ENCODE results near the gene DPH2. TPM values are rescaled to one million over a fixed set of nuclear protein-coding genes. Genes with fewer than 3 reads are reported as not detected.

Gene DPH2
- total RNA-seq, 1 donor from 2014 or later = 17.1 TPM

GRCh38 chr1:44016041-44016889, 46.5 kb downstream of the DPH2 start:
- peaks cover 4% of the 10 kb centered on the region for H3K4me1 Mint-ChIP-seq (ENCODE audit: unreplicated experiment)
- DNase-seq (ENCODE audit: low spot score) = no peak
- TF ChIP-seq, protein P1, sequence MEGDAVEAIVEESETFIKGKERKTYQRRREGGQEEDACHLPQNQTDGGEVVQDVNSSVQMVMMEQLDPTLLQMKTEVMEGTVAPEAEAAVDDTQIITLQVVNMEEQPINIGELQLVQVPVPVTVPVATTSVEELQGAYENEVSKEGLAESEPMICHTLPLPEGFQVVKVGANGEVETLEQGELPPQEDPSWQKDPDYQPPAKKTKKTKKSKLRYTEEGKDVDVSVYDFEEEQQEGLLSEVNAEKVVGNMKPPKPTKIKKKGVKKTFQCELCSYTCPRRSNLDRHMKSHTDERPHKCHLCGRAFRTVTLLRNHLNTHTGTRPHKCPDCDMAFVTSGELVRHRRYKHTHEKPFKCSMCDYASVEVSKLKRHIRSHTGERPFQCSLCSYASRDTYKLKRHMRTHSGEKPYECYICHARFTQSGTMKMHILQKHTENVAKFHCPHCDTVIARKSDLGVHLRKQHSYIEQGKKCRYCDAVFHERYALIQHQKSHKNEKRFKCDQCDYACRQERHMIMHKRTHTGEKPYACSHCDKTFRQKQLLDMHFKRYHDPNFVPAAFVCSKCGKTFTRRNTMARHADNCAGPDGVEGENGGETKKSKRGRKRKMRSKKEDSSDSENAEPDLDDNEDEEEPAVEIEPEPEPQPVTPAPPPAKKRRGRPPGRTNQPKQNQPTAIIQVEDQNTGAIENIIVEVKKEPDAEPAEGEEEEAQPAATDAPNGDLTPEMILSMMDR (IDR thresholded peaks at IDR 0.05; ENCODE audit: unreplicated experiment) = no peak
- no peaks in the 10 kb centered on the region for H3K9me3 Mint-ChIP-seq (ENCODE audit: unreplicated experiment)
- H3K27ac Mint-ChIP-seq (ENCODE audit: unreplicated experiment) = no peak overlapping the region
- H3K27me3 Mint-ChIP-seq (ENCODE audit: unreplicated experiment) = peaks cover 5% of the 10 kb centered on the region
- H3K4me3 Mint-ChIP-seq (ENCODE audit: unreplicated experiment) = no peak overlapping the region
- no peaks in the 10 kb centered on the region for H3K36me3 Mint-ChIP-seq (ENCODE audit: low read depth, unreplicated experiment)

- Mint-ChIP-seq H3K4me1 (ENCODE audit: unreplicated experiment) (peaks cover 4% of the 10 kb centered on the region), H3K36me3 (ENCODE audit: low read depth, unreplicated experiment) (no peaks in the 10 kb centered on the region), H3K27me3 (ENCODE audit: unreplicated experiment) (peaks cover 4% of the 10 kb centered on the region), H3K27ac (ENCODE audit: unreplicated experiment) (no peak overlapping the region), H3K4me3 (ENCODE audit: unreplicated experiment) (no peak overlapping the region), H3K9me3 (ENCODE audit: unreplicated experiment) (no peaks in the 10 kb centered on the region)
- no peak for DNase-seq (ENCODE audit: low spot score)
- TF ChIP-seq, protein P1 (IDR thresholded peaks at IDR 0.05; ENCODE audit: unreplicated experiment) = no peak
Measured at GRCh38 chr1:44016890-44017400, 47.1 kb downstream of the DPH2 start.

DNA sequence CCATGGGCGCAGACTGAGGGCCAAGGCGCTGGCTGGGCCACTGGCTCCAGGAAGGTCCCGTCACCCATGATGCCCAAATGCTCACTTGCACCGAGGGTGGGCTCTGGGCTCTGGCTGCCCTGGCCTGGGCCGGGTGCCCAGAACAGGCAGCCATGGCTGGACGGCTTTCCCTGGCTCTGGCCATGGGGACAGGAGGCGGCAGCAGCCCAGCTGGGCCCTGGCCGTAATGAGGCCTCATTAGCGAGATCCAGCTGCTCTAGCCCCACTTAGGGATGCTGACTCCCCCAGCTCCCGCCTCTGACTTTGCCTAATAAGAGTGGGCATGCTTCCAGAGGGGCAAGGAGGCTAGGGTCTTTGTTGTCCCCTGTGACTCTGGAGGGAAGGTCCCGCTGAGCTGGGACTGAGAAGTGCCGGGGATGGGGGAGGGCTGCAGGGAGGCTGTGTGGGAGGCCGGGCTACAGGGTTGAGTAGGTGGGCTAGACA, 49.7 kb downstream of the DPH2 start:
- Mint-ChIP-seq H3K4me3 (ENCODE audit: unreplicated experiment) (no peak overlapping the region), H3K4me1 (ENCODE audit: unreplicated experiment) (peaks cover 4% of the 10 kb centered on the region), H3K27ac (ENCODE audit: unreplicated experiment) (no peak overlapping the region), H3K36me3 (ENCODE audit: low read depth, unreplicated experiment) (no peaks in the 10 kb centered on the region), H3K27me3 (ENCODE audit: unreplicated experiment) (no peaks in the 10 kb centered on the region), H3K9me3 (ENCODE audit: unreplicated experiment) (no peaks in the 10 kb centered on the region)
- TF ChIP-seq, protein P1 (IDR thresholded peaks at IDR 0.05; ENCODE audit: unreplicated experiment) = no peak
- DNase-seq (ENCODE audit: low spot score) = no peak

GRCh38 chr1:44020464-44020863, 50.7 kb downstream of the DPH2 start:
- no peaks in the 10 kb centered on the region for H3K36me3 Mint-ChIP-seq (ENCODE audit: low read depth, unreplicated experiment)
- no peak for DNase-seq (ENCODE audit: low spot score)
- TF ChIP-seq, protein P1 (IDR thresholded peaks at IDR 0.05; ENCODE audit: unreplicated experiment) = no peak
- no peaks in the 10 kb centered on the region for H3K9me3 Mint-ChIP-seq (ENCODE audit: unreplicated experiment)
- H3K27ac Mint-ChIP-seq (ENCODE audit: unreplicated experiment) = no peak overlapping the region
- no peak overlapping the region for H3K4me3 Mint-ChIP-seq (ENCODE audit: unreplicated experiment)
- H3K27me3 Mint-ChIP-seq (ENCODE audit: unreplicated experiment) = no peaks in the 10 kb centered on the region
- H3K4me1 Mint-ChIP-seq (ENCODE audit: unreplicated experiment) = peaks cover 4% of the 10 kb centered on the region

GRCh38 chr1:44021156-44021555, 51.3 kb downstream of the DPH2 start:
- H3K27me3 Mint-ChIP-seq (ENCODE audit: unreplicated experiment) = no peaks in the 10 kb centered on the region
- H3K4me3 Mint-ChIP-seq (ENCODE audit: unreplicated experiment) = no peak overlapping the region
- H3K36me3 Mint-ChIP-seq (ENCODE audit: low read depth, unreplicated experiment) = no peaks in the 10 kb centered on the region
- H3K9me3 Mint-ChIP-seq (ENCODE audit: unreplicated experiment) = no peaks in the 10 kb centered on the region
- H3K4me1 Mint-ChIP-seq (ENCODE audit: unreplicated experiment) = peaks cover 4% of the 10 kb centered on the region
- no peak for DNase-seq (ENCODE audit: low spot score)
- no peak overlapping the region for H3K27ac Mint-ChIP-seq (ENCODE audit: unreplicated experiment)
- TF ChIP-seq, protein P1 (IDR thresholded peaks at IDR 0.05; ENCODE audit: unreplicated experiment) = no peak

All from endothelial cell (in vitro differentiated cells).